AG04450 (cell line): ENCODE measurements around the gene TRPT1. TPM values are rescaled to one million over a fixed set of nuclear protein-coding genes. Genes with fewer than 3 reads are reported as not detected.

Experiments used
- CTCF ChIA-PET: fragments of 300-600, 350-600 bp; formaldehyde crosslinking; extraction: SDS; loops from one replicate; lab custom pipeline; 2022; ENCODE audit warnings: antibody characterized with exemption, inconsistent platforms; lab: Charles Lee
- POLR2A ChIA-PET: fragments of 350-600 bp; formaldehyde crosslinking; extraction: SDS; loops from one replicate; lab custom pipeline; 2021; ENCODE audit warnings: antibody characterized with exemption, inconsistent platforms; lab: Yijun Ruan, JAX
- DNase-seq: peaks from one replicate; pipeline ENCODE4 v3.0.0-alpha.2; 2011; ENCODE audit warnings: low read depth, low spot score
- H3K27ac ChIP-seq: one replicate; pipeline ENCODE4 v1.5.1; 2012; ENCODE audit warnings: low read depth, low read length, control low read depth
- H3K27me3 ChIP-seq: one replicate; pipeline ENCODE4 v1.6.0; 2012; ENCODE audit warnings: low read length; ENCODE audit not compliant: control insufficient read depth, insufficient read depth
- H3K4me3 ChIP-seq: 2 replicates; pipeline ENCODE4 v1.5.1; 2011; ENCODE audit warnings: mild to moderate bottlenecking, low read depth, low read length, control low read depth
- H3K9me3 ChIP-seq: 2 replicates; pipeline ENCODE4 v1.5.1; 2012; ENCODE audit warnings: low read length; ENCODE audit not compliant: control insufficient read depth, insufficient read depth
- polyA plus RNA-seq: library from polyadenylated mRNA; depleted of rRNA; stranded (reverse); fragments of >200 nt; gene quantifications from 2 replicates; pipeline ENCODE4 v1.2.3, GENCODE V29; 2011
- TF ChIP-seq, protein P1 (sequence below): IDR thresholded peaks from 2 replicates; pipeline ENCODE4 v1.5.1; 2011; ENCODE audit warnings: low read depth, low read length, control low read depth, inconsistent platforms

TRPT1 gene
- polyA plus RNA-seq, 1 experiment: 21.6 TPM

GRCh38 chr11:64229090-64229743 is 3.2 kb upstream of the TRPT1 start:
- no peak overlapping the region for H3K27ac ChIP-seq
- ChIA-PET POLR2A (interaction anchor here (0.6 to 0.7 kb wide), 2 partner anchors 56 to 126 kb away, joined by 3 to 4 read pairs; no protein-coding TSS in a partner anchor), CTCF (no interaction called here)
- no peak overlapping the region for H3K4me3 ChIP-seq
- H3K27me3 ChIP-seq: no peaks in the 10 kb centered on the region
- no peaks in the 10 kb centered on the region; the same call in 1 of the 2 replicates for H3K9me3 ChIP-seq
- TF ChIP-seq, protein P1, sequence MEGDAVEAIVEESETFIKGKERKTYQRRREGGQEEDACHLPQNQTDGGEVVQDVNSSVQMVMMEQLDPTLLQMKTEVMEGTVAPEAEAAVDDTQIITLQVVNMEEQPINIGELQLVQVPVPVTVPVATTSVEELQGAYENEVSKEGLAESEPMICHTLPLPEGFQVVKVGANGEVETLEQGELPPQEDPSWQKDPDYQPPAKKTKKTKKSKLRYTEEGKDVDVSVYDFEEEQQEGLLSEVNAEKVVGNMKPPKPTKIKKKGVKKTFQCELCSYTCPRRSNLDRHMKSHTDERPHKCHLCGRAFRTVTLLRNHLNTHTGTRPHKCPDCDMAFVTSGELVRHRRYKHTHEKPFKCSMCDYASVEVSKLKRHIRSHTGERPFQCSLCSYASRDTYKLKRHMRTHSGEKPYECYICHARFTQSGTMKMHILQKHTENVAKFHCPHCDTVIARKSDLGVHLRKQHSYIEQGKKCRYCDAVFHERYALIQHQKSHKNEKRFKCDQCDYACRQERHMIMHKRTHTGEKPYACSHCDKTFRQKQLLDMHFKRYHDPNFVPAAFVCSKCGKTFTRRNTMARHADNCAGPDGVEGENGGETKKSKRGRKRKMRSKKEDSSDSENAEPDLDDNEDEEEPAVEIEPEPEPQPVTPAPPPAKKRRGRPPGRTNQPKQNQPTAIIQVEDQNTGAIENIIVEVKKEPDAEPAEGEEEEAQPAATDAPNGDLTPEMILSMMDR: no peak
- no peak for DNase-seq

GRCh38 chr11:64227405-64227956 is 1.5 kb upstream of the TRPT1 start:
- ChIA-PET POLR2A (interaction anchor here (1.6 to 2.2 kb wide), 2 partner anchors 20 to 42 kb away, joined by 5 to 8 read pairs; partner anchors contain the start of gene STIP1), CTCF (interaction anchor here (3.8 kb wide), 1 partner anchor 22 kb away, joined by 13 read pairs; no protein-coding TSS in a partner anchor)
- no peaks in the 10 kb centered on the region for H3K27me3 ChIP-seq
- TF ChIP-seq, protein P1: no peak
- DNase-seq: no peak
- H3K9me3 ChIP-seq: no peaks in the 10 kb centered on the region; the same call in 1 of the 2 replicates
- peak overlapping the region; percentile 89 for H3K4me3 ChIP-seq
- H3K27ac ChIP-seq: peak overlapping the region; percentile 2

GRCh38 chr11:64226507-64227051 is 593 bp upstream of the TRPT1 start:
- no peak for DNase-seq
- TF ChIP-seq, protein P1: no peak
- no peaks in the 10 kb centered on the region; the same call in 1 of the 2 replicates for H3K9me3 ChIP-seq
- POLR2A ChIA-PET: interaction anchor here (0.7 to 2.2 kb wide), 6 partner anchors 8 to 78 kb away, joined by 3 to 8 read pairs (median 4); partner anchors contain the start of gene STIP1
- peak overlapping the region; percentile 89 for H3K4me3 ChIP-seq
- CTCF ChIA-PET: interaction anchor here (1.0 to 3.8 kb wide), 3 partner anchors 22 to 78 kb away, joined by 3 to 13 read pairs (median 4); no protein-coding TSS in a partner anchor
- peak overlapping the region; percentile 21 for H3K27ac ChIP-seq
- no peaks in the 10 kb centered on the region for H3K27me3 ChIP-seq

DNA sequence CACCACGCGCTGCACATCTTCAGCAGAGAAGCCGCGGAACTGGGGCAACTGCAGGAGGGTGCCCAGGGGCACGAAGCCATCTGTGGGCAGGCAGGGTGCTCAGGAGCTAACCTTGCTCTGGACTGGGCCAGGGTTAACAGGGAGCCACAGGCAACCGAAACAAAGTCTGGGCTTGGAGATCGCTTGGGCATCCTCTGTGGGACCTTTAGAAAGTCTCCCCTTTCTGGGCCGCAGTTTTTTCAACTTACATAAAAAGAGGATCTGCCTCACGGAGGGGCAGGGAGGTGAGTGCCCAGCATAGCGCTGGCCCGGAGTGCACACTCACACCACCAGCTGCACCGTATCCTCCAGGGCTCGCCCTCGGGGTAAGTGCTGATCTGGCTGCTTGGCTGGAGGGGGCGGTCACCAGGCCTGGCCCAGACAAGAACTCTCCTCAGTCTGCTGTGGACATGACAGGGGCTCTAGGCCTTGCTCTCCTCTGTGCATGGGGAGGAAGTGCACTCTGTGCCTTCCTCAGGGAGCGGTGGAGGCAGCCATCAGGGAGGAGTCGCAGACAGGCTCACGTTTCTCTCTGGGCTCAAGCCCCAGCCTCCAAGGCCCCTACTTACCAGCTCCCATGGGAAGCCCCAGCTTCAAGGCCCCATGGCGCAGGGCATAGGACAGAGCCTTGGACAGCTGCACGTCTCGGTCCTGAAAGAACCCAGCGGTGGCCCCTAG is 937 bp downstream of the TRPT1 start:
- CTCF ChIA-PET: interaction anchor here (2.1 to 3.8 kb wide), 2 partner anchors 20 to 76 kb away, joined by 6 to 13 read pairs; partner anchors contain the start of gene CATSPERZ
- Histone ChIP-seq H3K27ac (no peak overlapping the region), H3K4me3 (peak overlapping the region; percentile 89)

More for the DNA sequence above, 937 bp downstream of the TRPT1 start:
- no peaks in the 10 kb centered on the region for H3K27me3 ChIP-seq
- H3K9me3 ChIP-seq: no peaks in the 10 kb centered on the region; the same call in 1 of the 2 replicates
- TF ChIP-seq, protein P1: no peak
- POLR2A ChIA-PET: interaction anchor here (0.5 to 2.2 kb wide), 5 partner anchors 8 to 40 kb away, joined by 4 to 8 read pairs (median 6); partner anchors contain the start of gene STIP1
- DNase-seq: no peak
